DND-41 (cell line): ENCODE data around the gene SHMT2.

Source experiments
- ATAC-seq: fragments of 200-7000 bp; cut with Tn5 transposase; 3 replicates; pipeline ENCODE4 v1.9.1; 2021; ENCODE audit warnings: low read depth; ENCODE audit not compliant: insufficient read depth
- DNase-seq: peaks from one replicate; pipeline ENCODE4 v3.0.0-alpha.2; 2020
- H2AFZ ChIP-seq: 2 replicates; pipeline ENCODE4 v1.6.0; 2012; ENCODE audit warnings: low read depth, low read length
- H3K27ac ChIP-seq: 2 replicates; pipeline ENCODE4 v1.5.1; 2012; ENCODE audit warnings: low read length, inconsistent platforms
- H3K27me3 ChIP-seq: fragments of 200-600 bp; sonication (generic); 2 replicates; pipeline ENCODE4 v1.6.0; 2012; ENCODE audit warnings: low read length, mild to moderate bottlenecking, inconsistent platforms; ENCODE audit not compliant: insufficient read depth, poor library complexity
- H3K36me3 ChIP-seq: 2 replicates; pipeline ENCODE4 v1.5.1; 2012; ENCODE audit warnings: low read length, inconsistent platforms; ENCODE audit not compliant: insufficient read depth
- H3K4me1 ChIP-seq: 2 replicates; pipeline ENCODE4 v1.5.1; 2012; ENCODE audit warnings: mild to moderate bottlenecking, low read length; ENCODE audit not compliant: insufficient read depth
- H3K4me2 ChIP-seq: 2 replicates; pipeline ENCODE4 v1.6.0; 2012; ENCODE audit warnings: mild to moderate bottlenecking, moderate library complexity, low read length, inconsistent platforms; ENCODE audit not compliant: insufficient read depth
- H3K4me3 ChIP-seq, 2 experiments: fragments of 200-600 bp in 1 of 2; shearing (Covaris generic) in 1 of 2; 2 replicates each; pipeline ENCODE4 v1.5.1; 2012 to 2016; ENCODE audit warnings: inconsistent platforms in 2 of 2, low read length in 2 of 2, mild to moderate bottlenecking in 2 of 2, low read depth in 1 of 2, moderate library complexity in 1 of 2
- H3K79me2 ChIP-seq: 2 replicates; pipeline ENCODE4 v1.6.0; 2012; ENCODE audit warnings: low read length, inconsistent platforms; ENCODE audit not compliant: insufficient read depth
- H3K9ac ChIP-seq: 2 replicates; pipeline ENCODE4 v1.6.0; 2012; ENCODE audit warnings: low read depth, mild to moderate bottlenecking, inconsistent platforms, low read length, moderate library complexity
- H3K9me3 ChIP-seq: 2 replicates; pipeline ENCODE4 v1.5.1; 2012; ENCODE audit warnings: low read length, moderate library complexity, mild to moderate bottlenecking, inconsistent platforms; ENCODE audit not compliant: insufficient read depth, severe bottlenecking
- H4K20me1 ChIP-seq: 2 replicates; pipeline ENCODE4 v1.6.0; 2012; ENCODE audit warnings: low read length; ENCODE audit not compliant: insufficient read depth
- CTCF ChIP-seq: IDR thresholded peaks from 2 replicates; pipeline ENCODE4 v1.5.1; 2012; ENCODE audit warnings: borderline replicate concordance, low read length, moderate library complexity, mild to moderate bottlenecking; ENCODE audit not compliant: poor library complexity, severe bottlenecking; ENCODE audit errors: extremely low read depth
- EZH2 ChIP-seq: IDR thresholded peaks from 3 replicates; pipeline ENCODE4 v1.6.1; 2012; ENCODE audit warnings: borderline replicate concordance, low read depth, mild to moderate bottlenecking, moderate library complexity, low read length, inconsistent platforms; ENCODE audit not compliant: severe bottlenecking

SHMT2 gene

GRCh38 chr12:57235728-57236131, 6.2 kb downstream of the SHMT2 start:
- Histone ChIP-seq H3K4me2 (no peak overlapping the region), H2AFZ (no peak overlapping the region), H4K20me1 (peaks cover 49% of the 10 kb centered on the region), H3K4me1 (peaks cover 44% of the 10 kb centered on the region), H3K36me3 (peaks cover 47% of the 10 kb centered on the region), H3K79me2 (peaks cover 23% of the 10 kb centered on the region), H3K27ac (no peak overlapping the region), H3K27me3 (peaks cover 12% of the 10 kb centered on the region), H3K4me3 (no peak overlapping the region), H3K9me3 (no peaks in the 10 kb centered on the region), H3K9ac (no peak overlapping the region)
- no peak for DNase-seq
- no peak for ATAC-seq
- no peak for TF ChIP-seq CTCF
- TF ChIP-seq EZH2: no peak

- Histone ChIP-seq H3K4me2 (no peak overlapping the region), H3K4me1 (peaks cover 39% of the 10 kb centered on the region), H4K20me1 (peaks cover 43% of the 10 kb centered on the region), H3K36me3 (peaks cover 40% of the 10 kb centered on the region), H2AFZ (no peak overlapping the region), H3K4me3 (no peak overlapping the region), H3K79me2 (peaks cover 16% of the 10 kb centered on the region), H3K9me3 (no peaks in the 10 kb centered on the region), H3K27me3 (peaks cover 14% of the 10 kb centered on the region), H3K9ac (no peak overlapping the region), H3K27ac (no peak overlapping the region)
- no peak for DNase-seq
- TF ChIP-seq EZH2 (no peak), CTCF (no peak)
- ATAC-seq: no peak
These were observed 6.9 kb downstream of the SHMT2 start for GRCh38 chr12:57236201-57236924.

GRCh38 chr12:57236925-57237595, 7.5 kb downstream of the SHMT2 start:
- H4K20me1 ChIP-seq: peaks cover 36% of the 10 kb centered on the region
- H3K27ac ChIP-seq: no peak overlapping the region
- H3K4me2 ChIP-seq: no peak overlapping the region
- DNase-seq (no peak), ATAC-seq (no peak)
- H3K4me3 ChIP-seq: no peak overlapping the region
- peaks cover 14% of the 10 kb centered on the region for H3K27me3 ChIP-seq
- TF ChIP-seq EZH2 (no peak), CTCF (no peak)
- H2AFZ ChIP-seq: no peak overlapping the region
- H3K36me3 ChIP-seq: peaks cover 33% of the 10 kb centered on the region
- no peak overlapping the region for H3K9ac ChIP-seq
- H3K79me2 ChIP-seq: peaks cover 9% of the 10 kb centered on the region
- H3K4me1 ChIP-seq: peaks cover 32% of the 10 kb centered on the region
- H3K9me3 ChIP-seq: no peaks in the 10 kb centered on the region
